RWPE1 (cell line): Measurements from ENCODE around the gene NSMF.

Experiments
- CTCF ChIA-PET: fragments of 350-600 bp; sonication (Branson Sonifier 250); formaldehyde crosslinking; extraction: SDS; loops from one replicate; lab custom pipeline; 2021; lab: Yijun Ruan, JAX
- POLR2A ChIA-PET: fragments of 400-600 bp; formaldehyde crosslinking; extraction: SDS; loops from one replicate; lab custom pipeline; 2020; ENCODE audit warnings: antibody characterized with exemption; ENCODE audit not compliant: low non-redundant PET; lab: Yijun Ruan, JAX
- DNase-seq: peaks from one replicate; pipeline ENCODE4 v3.0.0; 2012; ENCODE audit warnings: low spot score
- H3K27ac ChIP-seq: fragments of 450-650 bp; 2 replicates; pipeline ENCODE4 v1.5.1; 2017
- CTCF ChIP-seq: fragments of 450-650 bp; conservative IDR thresholded peaks from 2 replicates; pipeline ENCODE4 v1.5.1; 2017; ENCODE audit warnings: low read depth, mild to moderate bottlenecking

Gene NSMF

GRCh38 chr9:137444106-137444790 is 14.9 kb downstream of the NSMF start:
- ChIA-PET POLR2A (interaction anchor here (0.7 to 1.5 kb wide), 2 partner anchors 21 to 43 kb away, joined by 3 to 7 read pairs; partner anchors contain the start of genes EXD3 and NOXA1), CTCF (interaction anchor here (0.6 to 2.6 kb wide), 8 partner anchors 9 to 207 kb away, joined by 3 to 12 read pairs (median 4); partner anchors contain the start of genes EXD3, NOXA1 and NRARP)
- no peak for DNase-seq
- TF ChIP-seq CTCF = no peak
- H3K27ac ChIP-seq = peak overlapping the region; percentile 40

GRCh38 chr9:137441935-137442321 is 17.2 kb downstream of the NSMF start:
- ChIA-PET CTCF (interaction anchor here (0.6 to 1.3 kb wide), 4 partner anchors 19 to 141 kb away, joined by 3 to 6 read pairs (median 4); partner anchors contain the start of genes EXD3, NOXA1 and NRARP), POLR2A (interaction anchor here (0.6 to 0.8 kb wide), 3 partner anchors 13 to 22 kb away, joined by 3 to 5 read pairs (median 5); partner anchors contain the start of gene NOXA1)
- no peak for TF ChIP-seq CTCF
- H3K27ac ChIP-seq = peak overlapping the region; percentile 35
- no peak for DNase-seq

- peak within 1 kb of the TSS; percentile 35 for H3K27ac ChIP-seq
- TF ChIP-seq CTCF = no peak
- DNase-seq = peak; percentile 70
- POLR2A ChIA-PET = interaction anchor here (0.6 to 0.8 kb wide), 3 partner anchors 14 to 22 kb away, joined by 3 to 5 read pairs (median 5); partner anchors contain the start of gene NOXA1
- CTCF ChIA-PET = interaction anchor here (0.6 to 1.3 kb wide), 3 partner anchors 18 to 413 kb away, joined by 4 to 6 read pairs (median 5); partner anchors contain the start of genes EXD3 and NOXA1
These were observed 17.7 kb downstream of the NSMF start, which contains the start of gene ENTPD8 for GRCh38 chr9:137441289-137441934. ENTPD8 (minus strand) TSS chr9:137441357; CDS start chr9:137438285, 3,072 bp downstream.

- CTCF ChIA-PET = interaction anchor here (0.5 kb wide), 1 partner anchor 120 kb away, joined by 3 read pairs; no protein-coding TSS in a partner anchor
These were observed 19.9 kb downstream of the NSMF start for GRCh38 chr9:137439158-137439714.

GRCh38 chr9:137438591-137439157 is 20.5 kb downstream of the NSMF start:
- ChIA-PET CTCF (interaction anchor here (0.5 kb wide), 1 partner anchor 119 kb away, joined by 3 read pairs; no protein-coding TSS in a partner anchor), POLR2A (no interaction called here)
- no peak for TF ChIP-seq CTCF
- H3K27ac ChIP-seq = peak overlapping the region; percentile 84
- no peak for DNase-seq

More at GRCh38 chr9:137439158-137439714, 19.9 kb downstream of the NSMF start:
- no peak for DNase-seq
- no peak for TF ChIP-seq CTCF
- POLR2A ChIA-PET = no interaction called here
- H3K27ac ChIP-seq = peak overlapping the region; percentile 84
